Measurements from ENCODE around the gene RELN. TPM values are rescaled to one million over a fixed set of nuclear protein-coding genes. Genes with fewer than 3 reads are reported as not detected.
"Not testable (repeated sequence)": the region's sequence is repeated elsewhere in the genome, so short reads cannot be mapped to it uniquely, and the experiment has no call there.

Gene RELN
- total RNA-seq, 1 donor from 2014 or later, result 7.4 TPM

GRCh38 chr7:103795107-103795506 lies 194.4 kb downstream of the RELN start:
- no peaks in the 10 kb centered on the region for H3K36me3 ChIP-seq
- H3K27me3 ChIP-seq, result no peaks in the 10 kb centered on the region
- DNase-seq (ENCODE audit: extremely low spot score in 2 of 2), result no peak
- TF ChIP-seq POLR2A (IDR thresholded peaks at IDR 0.05), result no peak
- TF ChIP-seq POLR2AphosphoS5 (IDR thresholded peaks at IDR 0.05; ENCODE audit: insufficient read depth in 1 of 2, low read depth in 1 of 2), result no peak
- TF ChIP-seq, protein P1, sequence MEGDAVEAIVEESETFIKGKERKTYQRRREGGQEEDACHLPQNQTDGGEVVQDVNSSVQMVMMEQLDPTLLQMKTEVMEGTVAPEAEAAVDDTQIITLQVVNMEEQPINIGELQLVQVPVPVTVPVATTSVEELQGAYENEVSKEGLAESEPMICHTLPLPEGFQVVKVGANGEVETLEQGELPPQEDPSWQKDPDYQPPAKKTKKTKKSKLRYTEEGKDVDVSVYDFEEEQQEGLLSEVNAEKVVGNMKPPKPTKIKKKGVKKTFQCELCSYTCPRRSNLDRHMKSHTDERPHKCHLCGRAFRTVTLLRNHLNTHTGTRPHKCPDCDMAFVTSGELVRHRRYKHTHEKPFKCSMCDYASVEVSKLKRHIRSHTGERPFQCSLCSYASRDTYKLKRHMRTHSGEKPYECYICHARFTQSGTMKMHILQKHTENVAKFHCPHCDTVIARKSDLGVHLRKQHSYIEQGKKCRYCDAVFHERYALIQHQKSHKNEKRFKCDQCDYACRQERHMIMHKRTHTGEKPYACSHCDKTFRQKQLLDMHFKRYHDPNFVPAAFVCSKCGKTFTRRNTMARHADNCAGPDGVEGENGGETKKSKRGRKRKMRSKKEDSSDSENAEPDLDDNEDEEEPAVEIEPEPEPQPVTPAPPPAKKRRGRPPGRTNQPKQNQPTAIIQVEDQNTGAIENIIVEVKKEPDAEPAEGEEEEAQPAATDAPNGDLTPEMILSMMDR (IDR thresholded peaks at IDR 0.05), result no peak
- no peaks in the 10 kb centered on the region for H3K9me3 ChIP-seq
- H3K4me3 ChIP-seq, result no peak overlapping the region
- no peak overlapping the region for H3K27ac ChIP-seq
- intact Hi-C loops (cut with DNase I), result no loop called here
- no peaks in the 10 kb centered on the region for H3K4me1 ChIP-seq

- no peak for DNase-seq (ENCODE audit: extremely low spot score in 2 of 2)
- H3K36me3 ChIP-seq, result no peaks in the 10 kb centered on the region
- H3K4me1 ChIP-seq, result no peaks in the 10 kb centered on the region
- TF ChIP-seq, protein P1 (IDR thresholded peaks at IDR 0.05), result no peak
- no peak for TF ChIP-seq POLR2A (IDR thresholded peaks at IDR 0.05)
- no peak for TF ChIP-seq POLR2AphosphoS5 (IDR thresholded peaks at IDR 0.05; ENCODE audit: insufficient read depth in 1 of 2, low read depth in 1 of 2)
- no peaks in the 10 kb centered on the region for H3K27me3 ChIP-seq
- H3K4me3 ChIP-seq, result no peak overlapping the region
- intact Hi-C loops (cut with DNase I), result no loop called here
- no peak overlapping the region for H3K27ac ChIP-seq
- H3K9me3 ChIP-seq, result no peaks in the 10 kb centered on the region
Observed at GRCh38 chr7:103794424-103794823, 195.0 kb downstream of the RELN start.

- H3K36me3 ChIP-seq, result no peaks in the 10 kb centered on the region
- H3K27ac ChIP-seq, result no peak overlapping the region
- H3K27me3 ChIP-seq, result no peaks in the 10 kb centered on the region
- intact Hi-C loops (cut with DNase I), result no loop called here
- no peaks in the 10 kb centered on the region for H3K4me1 ChIP-seq
- TF ChIP-seq POLR2A (IDR thresholded peaks at IDR 0.05), result no peak
- no peaks in the 10 kb centered on the region for H3K9me3 ChIP-seq
- DNase-seq (ENCODE audit: extremely low spot score in 2 of 2), result no peak
- no peak overlapping the region for H3K4me3 ChIP-seq
Observed at GRCh38 chr7:103793614-103794013, 195.8 kb downstream of the RELN start.

DNA sequence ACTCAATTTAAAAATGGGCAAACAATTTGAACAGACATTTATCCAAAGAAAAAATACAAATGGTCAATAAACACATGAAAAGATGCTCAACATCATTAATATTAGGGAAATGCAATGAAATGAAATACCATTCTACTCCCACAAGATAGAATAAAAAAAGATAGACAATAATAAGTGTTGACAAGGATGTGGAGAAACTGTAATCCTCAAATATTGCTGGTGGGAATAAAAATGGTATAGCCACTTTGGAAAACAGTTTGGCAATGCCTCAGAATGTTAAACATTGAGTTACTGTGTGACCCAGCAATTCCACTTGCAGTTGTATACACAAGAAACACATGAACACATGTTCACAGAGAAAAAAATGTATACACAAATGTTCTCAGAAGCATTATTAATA lies 197.6 kb downstream of the RELN start:
- no peaks in the 10 kb centered on the region for H3K9me3 ChIP-seq
- H3K36me3 ChIP-seq, result no peaks in the 10 kb centered on the region
- H3K4me1 ChIP-seq, result no peaks in the 10 kb centered on the region
- intact Hi-C loops (cut with DNase I), result no loop called here
- H3K27ac ChIP-seq, result no peak overlapping the region
- H3K4me3 ChIP-seq, result no peak overlapping the region
- TF ChIP-seq POLR2AphosphoS5 (IDR thresholded peaks at IDR 0.05; ENCODE audit: insufficient read depth in 1 of 2, low read depth in 1 of 2) (no peak), POLR2A (IDR thresholded peaks at IDR 0.05) (no peak)
- no peaks in the 10 kb centered on the region for H3K27me3 ChIP-seq
- no peak for DNase-seq (ENCODE audit: extremely low spot score in 2 of 2)

- H3K36me3 ChIP-seq; H3K27me3 ChIP-seq; H3K4me1 ChIP-seq; DNase-seq (ENCODE audit: extremely low spot score in 2 of 2); H3K27ac ChIP-seq; intact Hi-C loops (cut with DNase I); H3K9me3 ChIP-seq; H3K4me3 ChIP-seq: not testable (repeated sequence)
Observed at GRCh38 chr7:103787041-103787440, 202.4 kb downstream of the RELN start.

DNA sequence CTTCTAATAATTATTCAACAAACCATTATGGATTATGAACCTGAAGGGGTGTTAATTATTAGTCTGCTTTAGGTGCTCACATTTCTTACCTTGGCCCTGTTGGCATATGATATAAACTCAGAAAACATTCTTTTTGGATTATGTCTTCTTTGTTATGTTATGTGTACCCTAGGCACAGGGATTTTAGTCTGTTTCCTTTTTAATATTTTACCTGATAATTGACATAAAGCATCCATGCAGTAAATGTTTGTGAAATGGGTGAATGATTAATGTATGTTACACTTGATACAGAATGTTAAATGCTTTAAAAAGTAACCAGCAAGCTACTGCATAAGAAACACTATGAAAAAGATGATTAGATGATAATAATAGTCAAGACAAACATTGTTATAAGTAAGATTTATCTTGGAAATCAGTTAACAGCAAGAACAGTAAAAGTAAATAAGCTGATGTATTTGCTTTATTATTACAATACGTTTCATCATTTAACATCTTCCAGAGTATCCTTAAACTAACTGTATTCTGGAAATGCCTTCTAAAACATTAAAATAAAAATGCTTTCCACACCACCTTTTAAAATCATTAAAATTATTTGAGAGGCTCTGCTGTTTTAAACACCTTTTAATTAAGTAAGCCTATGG lies 204.7 kb downstream of the RELN start:
- no peak overlapping the region for H3K27ac ChIP-seq
- no peaks in the 10 kb centered on the region for H3K27me3 ChIP-seq
- H3K9me3 ChIP-seq, result no peaks in the 10 kb centered on the region
- TF ChIP-seq POLR2AphosphoS5 (IDR thresholded peaks at IDR 0.05; ENCODE audit: insufficient read depth in 1 of 2, low read depth in 1 of 2) (no peak), POLR2A (IDR thresholded peaks at IDR 0.05) (no peak)
- TF ChIP-seq, protein P1 (IDR thresholded peaks at IDR 0.05), result no peak
- H3K4me1 ChIP-seq, result no peaks in the 10 kb centered on the region
- intact Hi-C loops (cut with DNase I), result no loop called here
- no peaks in the 10 kb centered on the region for H3K36me3 ChIP-seq
- no peak for DNase-seq (ENCODE audit: extremely low spot score in 2 of 2)
- H3K4me3 ChIP-seq, result no peak overlapping the region
